ENCODE results near the gene THAP10. TPM values are rescaled to one million over a fixed set of nuclear protein-coding genes. Genes with fewer than 3 reads are reported as not detected.

The THAP10 gene
- polyA plus RNA-seq, 1 of the 3 experiments (the other 2 are of a cell fraction), result 3.2 TPM

DNA sequence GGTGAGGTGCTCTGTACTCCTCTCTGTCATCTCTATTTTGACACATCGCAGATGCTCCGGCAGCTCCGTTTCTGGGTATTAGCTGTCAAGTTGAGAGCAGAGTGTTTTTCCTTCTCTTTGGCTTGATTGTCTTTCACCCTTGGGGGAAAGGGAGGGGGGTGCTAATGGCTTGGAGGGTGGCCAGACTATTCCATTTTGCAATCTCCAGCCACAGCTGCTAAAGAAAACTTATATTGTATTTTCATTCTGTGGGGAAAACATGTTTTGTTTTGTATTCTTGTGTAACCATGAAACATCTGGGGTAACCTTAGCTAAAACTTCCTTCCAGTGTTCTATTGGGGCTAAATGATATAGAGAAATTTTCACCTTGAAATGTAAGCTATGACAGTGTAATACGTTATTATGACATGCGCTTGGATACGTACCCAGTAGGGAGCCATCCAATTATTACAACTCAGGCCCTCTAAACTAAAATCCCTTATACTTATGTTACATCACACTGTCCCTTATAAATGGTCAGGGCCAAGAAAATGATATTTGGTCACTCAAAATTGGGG lies 24.2 kb downstream of the THAP10 start (continued):
- TF ChIP-seq, protein P1, sequence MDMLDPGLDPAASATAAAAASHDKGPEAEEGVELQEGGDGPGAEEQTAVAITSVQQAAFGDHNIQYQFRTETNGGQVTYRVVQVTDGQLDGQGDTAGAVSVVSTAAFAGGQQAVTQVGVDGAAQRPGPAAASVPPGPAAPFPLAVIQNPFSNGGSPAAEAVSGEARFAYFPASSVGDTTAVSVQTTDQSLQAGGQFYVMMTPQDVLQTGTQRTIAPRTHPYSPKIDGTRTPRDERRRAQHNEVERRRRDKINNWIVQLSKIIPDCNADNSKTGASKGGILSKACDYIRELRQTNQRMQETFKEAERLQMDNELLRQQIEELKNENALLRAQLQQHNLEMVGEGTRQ (IDR thresholded peaks at IDR 0.05; ENCODE audit: borderline replicate concordance, low read depth, low read length), result no peak
- TF ChIP-seq POLR2AphosphoS5 (IDR thresholded peaks at IDR 0.05; ENCODE audit: low read depth, low read length) (peak; percentile 53; the same call in 1 of the 2 replicates), JUND (IDR thresholded peaks at IDR 0.05) (peak; percentile 35; the same call in 1 of the 2 replicates)

DNA sequence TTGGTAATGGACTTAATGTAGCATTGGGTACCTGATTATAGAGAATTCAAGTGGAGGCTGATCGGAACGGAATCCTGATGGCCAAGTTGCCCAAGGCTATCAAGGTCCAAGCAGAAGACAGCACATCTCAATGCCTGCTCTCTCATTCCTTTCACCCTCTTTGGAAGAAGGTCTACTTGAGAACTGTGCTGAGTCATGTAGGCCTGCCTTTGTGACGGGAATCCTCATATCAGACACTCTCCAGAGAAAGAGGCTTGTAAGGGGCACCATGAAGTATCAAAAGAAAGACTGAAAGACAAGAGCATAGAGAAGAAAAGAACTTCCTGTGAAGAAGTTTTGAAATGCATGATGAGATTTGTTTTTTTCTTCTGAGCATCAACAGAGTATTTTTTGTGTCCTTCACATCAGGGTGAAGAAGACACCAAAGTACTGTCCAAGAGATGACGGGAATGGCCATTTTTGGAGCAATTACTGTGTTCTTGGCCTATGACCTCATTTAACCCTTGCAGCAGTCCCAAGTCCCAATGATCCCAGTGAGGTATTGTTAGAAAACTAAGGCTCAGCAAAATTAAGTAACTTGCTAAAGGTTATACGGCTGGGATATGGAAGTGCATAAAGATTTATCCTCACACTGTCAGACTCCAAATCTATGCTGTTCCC lies 25.1 kb downstream of the THAP10 start:
- WGBS (ENCODE audit: low lambda C conversion rate), result 94% methylated on average over 5 of the region's 5 CpGs
- H3K79me2 ChIP-seq (ENCODE audit: insufficient read depth), result no peaks in the 10 kb centered on the region
- no peak for DNase-seq
- H2AFZ ChIP-seq (ENCODE audit: low read depth), result no peak overlapping the region
- TF ChIP-seq, protein P1 (IDR thresholded peaks at IDR 0.05; ENCODE audit: borderline replicate concordance, low read depth, low read length), result no peak
- TF ChIP-seq NRF1 (IDR thresholded peaks at IDR 0.05; ENCODE audit: low read depth, low read length) (no peak), RAD21 (IDR thresholded peaks at IDR 0.05; ENCODE audit: low read length) (no peak), RCOR1 (IDR thresholded peaks at IDR 0.05; ENCODE audit: low read length) (no peak), TEAD4 (IDR thresholded peaks at IDR 0.05; ENCODE audit: borderline replicate concordance, insufficient read depth) (no peak), MXI1 (IDR thresholded peaks at IDR 0.05; ENCODE audit: low read depth, low read length) (no peak), TAF1 (IDR thresholded peaks at IDR 0.05; ENCODE audit: borderline replicate concordance, low read depth, low read length) (no peak), SIN3A (IDR thresholded peaks at IDR 0.05; ENCODE audit: borderline replicate concordance, low read depth, low read length) (no peak), NFIC (IDR thresholded peaks at IDR 0.05; ENCODE audit: borderline replicate concordance) (no peak)
- TF ChIP-seq, protein P2, sequence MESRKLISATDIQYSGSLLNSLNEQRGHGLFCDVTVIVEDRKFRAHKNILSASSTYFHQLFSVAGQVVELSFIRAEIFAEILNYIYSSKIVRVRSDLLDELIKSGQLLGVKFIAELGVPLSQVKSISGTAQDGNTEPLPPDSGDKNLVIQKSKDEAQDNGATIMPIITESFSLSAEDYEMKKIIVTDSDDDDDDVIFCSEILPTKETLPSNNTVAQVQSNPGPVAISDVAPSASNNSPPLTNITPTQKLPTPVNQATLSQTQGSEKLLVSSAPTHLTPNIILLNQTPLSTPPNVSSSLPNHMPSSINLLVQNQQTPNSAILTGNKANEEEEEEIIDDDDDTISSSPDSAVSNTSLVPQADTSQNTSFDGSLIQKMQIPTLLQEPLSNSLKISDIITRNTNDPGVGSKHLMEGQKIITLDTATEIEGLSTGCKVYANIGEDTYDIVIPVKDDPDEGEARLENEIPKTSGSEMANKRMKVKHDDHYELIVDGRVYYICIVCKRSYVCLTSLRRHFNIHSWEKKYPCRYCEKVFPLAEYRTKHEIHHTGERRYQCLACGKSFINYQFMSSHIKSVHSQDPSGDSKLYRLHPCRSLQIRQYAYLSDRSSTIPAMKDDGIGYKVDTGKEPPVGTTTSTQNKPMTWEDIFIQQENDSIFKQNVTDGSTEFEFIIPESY (IDR thresholded peaks at IDR 0.05; ENCODE audit: borderline replicate concordance, low read depth), result no peak
- TF ChIP-seq, protein P3, sequence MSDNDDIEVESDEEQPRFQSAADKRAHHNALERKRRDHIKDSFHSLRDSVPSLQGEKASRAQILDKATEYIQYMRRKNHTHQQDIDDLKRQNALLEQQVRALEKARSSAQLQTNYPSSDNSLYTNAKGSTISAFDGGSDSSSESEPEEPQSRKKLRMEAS (IDR thresholded peaks at IDR 0.05; ENCODE audit: low read depth), result no peak
- H3K4me1 ChIP-seq (ENCODE audit: control insufficient read depth in 1 of 2, insufficient read depth in 2 of 2, low read depth in 1 of 2, low read length in 1 of 2), result peaks cover 31 to 44% of the 10 kb centered on the region in 2 experiments
- H4K20me1 ChIP-seq (ENCODE audit: insufficient read depth), result no peaks in the 10 kb centered on the region
- no peak overlapping the region for H3K4me2 ChIP-seq
- H3K9me3 ChIP-seq, result no peaks in the 10 kb centered on the region
- no peak overlapping the region for H3K4me3 ChIP-seq (ENCODE audit: low read depth in 2 of 2, low read length in 1 of 2)
- POLR2A ChIA-PET, result no interaction called here
- CTCF ChIA-PET, result no interaction called here
- no peaks in the 10 kb centered on the region for H3K36me3 ChIP-seq (replicated peaks in 1 of 2; ENCODE audit: control insufficient read depth in 1 of 2, insufficient read depth in 2 of 2, low read length in 1 of 2)
- H3K27ac ChIP-seq (ENCODE audit: low read depth in 2 of 2, low read length in 1 of 2), result peak overlapping the region; percentile 49 to 65; a peak in 3 of 4 replicates
- H3F3A ChIP-seq (replicated peaks; ENCODE audit: insufficient read depth), result peaks cover 36% of the 10 kb centered on the region
- no peaks in the 10 kb centered on the region for H3K27me3 ChIP-seq (ENCODE audit: insufficient read depth)
- no peaks in the 10 kb centered on the region for H3K9me2 ChIP-seq
- no peak overlapping the region for H3K9ac ChIP-seq
